Stimulated activated CD4-positive, alpha-beta T cell treated with anti-CD3 and anti-CD28 coated beads, Interleukin-2, amount 100 ng/mL, for 48 hours (primary cell): ENCODE data around the gene KISS1R.

ENCODE experiments used
- DNase-seq, 2 donors: peaks; one replicate each; pipeline ENCODE4 v3.0.0-alpha.2; 2020

KISS1R gene

DNA sequence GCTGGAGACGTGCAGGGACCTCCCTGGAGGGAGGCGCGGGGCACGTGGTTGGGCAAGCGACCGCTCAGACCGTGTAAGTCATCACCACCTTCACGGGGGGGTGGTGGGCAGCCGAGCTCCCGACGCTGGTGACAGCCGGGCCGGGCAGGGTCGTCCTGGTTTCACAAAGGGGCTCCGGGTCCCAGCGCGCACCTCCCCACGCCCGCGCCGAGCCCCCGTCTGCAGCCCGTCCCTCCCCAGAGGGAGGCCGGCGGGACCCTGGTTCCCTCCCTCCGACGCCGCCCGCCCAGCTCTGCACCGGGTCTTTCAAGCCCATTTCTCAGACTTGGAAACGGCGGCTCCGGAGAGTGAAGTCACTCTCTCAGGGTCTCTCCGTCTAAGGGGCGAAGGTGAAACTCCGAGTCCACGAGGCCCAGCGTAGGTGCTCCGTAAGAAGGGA, 8.0 kb downstream of the KISS1R start:
- DNase-seq, result no peak

DNA sequence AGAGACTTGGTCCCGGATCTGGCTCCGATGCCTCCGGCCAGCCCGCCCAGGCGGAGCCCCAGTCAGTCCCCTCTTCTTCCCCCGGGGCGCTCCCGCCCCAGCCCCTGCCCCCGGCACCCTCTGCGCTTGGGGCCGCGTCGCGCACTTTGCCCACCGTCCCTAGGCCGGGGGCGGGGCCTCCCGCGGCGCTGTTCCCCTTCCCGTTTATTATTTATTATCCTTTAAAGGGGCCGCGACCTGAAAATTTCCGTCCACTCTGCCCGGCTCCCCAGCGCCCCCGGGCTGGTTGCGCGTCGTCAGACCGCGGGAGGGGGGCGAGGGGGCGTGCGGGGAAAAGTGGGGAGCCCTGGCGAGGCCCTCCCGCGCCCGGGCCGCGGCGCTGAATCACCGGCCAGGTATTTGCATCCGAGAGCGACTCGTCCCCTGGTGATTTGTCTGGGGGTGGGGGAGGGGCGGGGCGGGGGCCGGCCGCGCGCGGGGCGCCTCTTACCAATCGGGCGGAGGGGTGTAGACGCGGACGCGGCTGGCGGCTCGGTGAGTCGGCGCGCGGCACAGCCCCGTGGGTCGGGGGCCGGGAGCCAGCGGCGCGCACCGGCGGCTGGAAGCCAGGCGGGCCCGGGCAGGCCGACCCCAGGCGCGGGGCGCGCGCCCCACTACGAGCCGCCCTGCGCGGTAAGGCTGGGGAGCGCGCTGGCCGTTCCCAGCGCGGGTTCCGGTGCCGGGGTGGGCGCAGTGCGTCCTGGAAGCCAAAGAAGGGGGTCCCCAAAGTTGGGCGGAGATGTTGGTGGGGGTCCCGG, 8.6 kb downstream of the KISS1R start, which contains the start of gene ARID3A:
Gene ARID3A (plus strand): TSS at position 510 of the 797 bp plus-strand sequence. CDS start 3,494 bp downstream, outside the sequence.
- peak; percentile 59 to 78 for DNase-seq

DNA sequence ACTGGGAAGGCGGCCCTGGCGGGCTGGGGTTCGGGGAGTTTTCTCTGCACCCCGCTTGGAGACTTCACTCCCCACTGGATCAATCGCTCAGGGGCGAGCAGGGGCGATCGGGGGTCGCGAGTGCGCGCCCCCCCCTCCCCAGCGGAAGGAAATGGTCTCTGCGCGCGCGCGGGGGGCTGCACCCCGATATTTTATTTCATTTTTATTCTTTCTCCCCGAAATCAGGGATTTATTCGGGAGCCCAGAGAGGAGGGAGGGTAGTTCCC, 9.1 kb downstream of the KISS1R start:
- DNase-seq, result no peak

- peak; percentile 49 for DNase-seq
These were observed 9.6 kb downstream of the KISS1R start for GRCh38 chr19:926589-927350.

DNA sequence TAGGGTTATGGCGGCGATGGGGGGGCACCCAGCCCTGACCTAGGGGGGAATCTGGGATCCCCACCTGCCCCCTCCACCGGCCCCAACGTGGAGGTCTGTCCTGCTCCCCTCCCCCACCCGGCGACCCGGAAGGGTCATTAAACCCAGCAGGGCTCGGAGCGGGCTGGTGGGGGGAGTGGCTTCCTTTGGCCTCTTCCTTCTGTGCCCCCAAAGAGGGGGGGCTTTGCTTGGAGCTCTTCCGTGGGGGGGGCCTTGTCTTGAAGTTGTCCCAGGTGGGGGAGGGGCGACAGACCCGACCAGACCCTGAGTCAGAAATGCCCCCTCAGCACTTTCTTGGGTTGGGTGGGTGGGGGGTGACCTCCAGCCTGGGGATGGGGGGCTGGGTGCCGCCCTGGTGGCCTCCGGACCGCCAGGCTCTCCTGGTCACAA, 10.2 kb downstream of the KISS1R start:
- DNase-seq, result no peak

- DNase-seq, result no peak
These were observed 10.8 kb downstream of the KISS1R start for GRCh38 chr19:927780-928401.

- DNase-seq, result no peak
These were observed 11.5 kb downstream of the KISS1R start for GRCh38 chr19:928471-929202.

DNA sequence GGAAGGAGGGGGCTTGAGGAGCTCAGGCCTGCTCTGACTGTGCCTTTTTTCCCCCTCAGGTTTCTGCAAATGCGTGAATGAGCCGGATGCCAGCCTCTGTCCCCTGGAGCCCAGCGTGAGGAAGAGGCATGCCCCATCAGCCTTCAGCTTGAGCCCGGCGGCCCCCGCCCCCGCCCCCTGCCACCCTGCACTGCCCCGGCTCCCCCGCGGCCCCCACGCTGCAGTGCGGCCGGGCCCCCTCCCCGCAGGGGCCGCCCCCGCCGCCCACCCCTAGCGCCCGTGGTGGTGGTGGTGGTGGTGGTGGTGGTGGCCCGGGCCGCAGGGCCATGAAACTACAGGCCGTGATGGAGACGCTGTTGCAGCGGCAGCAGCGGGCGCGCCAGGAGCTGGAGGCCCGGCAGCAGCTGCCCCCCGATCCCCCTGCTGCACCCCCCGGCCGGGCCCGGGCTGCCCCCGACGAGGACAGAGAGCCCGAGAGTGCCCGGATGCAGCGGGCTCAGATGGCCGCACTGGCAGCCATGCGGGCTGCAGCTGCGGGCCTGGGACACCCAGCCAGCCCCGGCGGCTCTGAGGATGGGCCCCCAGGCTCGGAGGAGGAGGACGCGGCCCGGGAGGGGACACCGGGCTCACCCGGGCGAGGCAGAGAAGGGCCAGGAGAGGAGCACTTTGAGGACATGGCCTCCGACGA, 12.2 kb downstream of the KISS1R start:
- no peak for DNase-seq

DNA sequence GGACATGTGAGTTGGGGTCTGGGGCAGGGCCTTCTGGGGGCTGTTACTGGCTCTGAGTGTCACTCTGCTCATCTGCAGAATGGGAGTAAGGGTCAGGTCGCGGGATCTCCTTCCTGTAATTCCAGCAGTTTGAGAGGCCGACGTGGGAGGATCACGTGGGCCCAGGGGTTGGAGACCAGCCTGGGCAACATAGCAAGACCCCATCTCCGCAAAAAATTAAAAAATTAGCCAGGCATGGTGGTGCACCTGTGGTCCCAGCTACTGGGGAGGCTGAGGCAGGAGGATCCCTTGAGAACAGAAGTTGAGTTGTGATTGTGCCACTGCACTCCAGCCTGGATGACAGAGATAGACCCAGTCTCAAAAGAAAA, 12.7 kb downstream of the KISS1R start:
- no peak for DNase-seq

- DNase-seq, result no peak
These were observed 14.9 kb downstream of the KISS1R start for GRCh38 chr19:931860-932647.

DNA sequence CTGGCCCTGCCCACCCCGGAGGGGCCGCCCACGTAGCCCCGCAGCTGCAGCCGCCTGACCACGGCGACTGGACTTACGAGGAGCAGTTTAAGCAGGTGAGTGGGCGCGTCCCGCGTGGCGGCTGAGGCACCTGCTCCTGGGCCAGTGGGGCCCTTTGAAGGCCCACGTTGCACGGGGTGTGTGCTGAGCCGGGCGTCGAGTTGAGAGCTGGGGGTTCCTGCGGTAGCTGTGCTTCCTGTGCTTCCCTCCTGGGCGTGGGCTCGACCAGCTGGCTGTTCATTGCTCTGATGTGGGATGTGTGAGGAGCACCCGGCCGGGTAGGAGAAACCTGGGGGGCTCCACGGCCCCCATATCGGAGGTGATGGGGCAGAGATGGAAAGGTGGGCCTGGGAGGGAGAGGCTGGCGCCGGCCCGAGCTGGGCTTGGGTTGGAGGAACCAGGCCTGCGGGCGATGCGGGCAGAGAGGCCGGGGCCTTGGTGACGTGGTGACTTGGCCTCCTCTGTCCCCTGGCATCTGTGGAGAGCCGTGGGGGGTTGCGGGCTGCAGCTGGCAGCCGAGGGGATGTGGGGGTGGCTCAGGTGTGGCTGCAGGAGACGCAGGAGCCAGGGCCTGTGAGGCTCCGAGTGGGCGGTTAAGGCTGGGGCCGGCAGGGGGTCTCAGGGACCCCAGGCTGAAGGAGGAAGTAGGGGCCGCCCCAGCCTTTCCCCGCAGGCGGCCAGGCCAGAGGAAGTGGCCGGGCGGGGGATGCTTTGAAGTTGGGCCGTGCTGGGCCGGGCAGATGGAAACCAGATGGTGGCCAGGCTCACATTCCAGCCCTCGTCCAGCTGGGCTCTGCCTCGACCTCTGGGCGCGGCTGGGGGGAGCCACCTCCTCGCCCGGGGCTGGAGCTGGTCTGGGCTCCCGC, 15.8 kb downstream of the KISS1R start:
- DNase-seq, result no peak

GRCh38 chr19:933553-933882, 16.4 kb downstream of the KISS1R start:
- no peak for DNase-seq

DNA sequence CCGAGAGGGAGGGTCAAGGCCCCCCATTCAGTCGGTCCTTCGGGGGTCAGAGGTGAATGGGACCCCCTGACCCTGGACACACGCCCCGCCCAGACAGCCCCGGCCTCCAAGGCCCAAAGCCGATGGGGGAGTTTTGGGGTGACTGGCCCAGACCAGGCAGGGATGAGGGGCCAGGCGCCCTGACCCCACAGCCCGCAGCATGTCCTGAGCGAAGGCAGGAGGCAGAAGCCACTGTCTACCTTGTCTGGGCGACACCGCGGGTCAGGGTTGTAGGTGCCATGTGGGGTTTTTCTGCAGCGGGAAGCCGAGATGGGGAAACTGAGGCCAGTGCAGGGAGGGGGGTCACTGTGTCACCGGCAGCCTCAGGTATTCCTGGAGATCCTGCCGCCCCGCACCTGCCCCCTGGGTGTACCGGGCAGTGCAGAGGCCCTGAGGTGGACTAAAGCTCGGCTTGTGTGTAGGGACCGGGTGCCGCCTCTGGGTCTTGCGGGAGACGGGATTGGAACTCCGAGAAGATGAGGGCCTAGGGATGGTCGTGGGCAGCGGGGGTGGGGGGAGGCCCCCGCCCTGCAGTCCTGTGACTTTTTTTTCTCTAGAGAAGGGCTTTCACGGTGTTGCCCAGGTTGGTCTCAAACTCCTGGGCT, 17.2 kb downstream of the KISS1R start:
- no peak for DNase-seq

- no peak for DNase-seq
These were observed 17.8 kb downstream of the KISS1R start for GRCh38 chr19:934865-935479.

DNA sequence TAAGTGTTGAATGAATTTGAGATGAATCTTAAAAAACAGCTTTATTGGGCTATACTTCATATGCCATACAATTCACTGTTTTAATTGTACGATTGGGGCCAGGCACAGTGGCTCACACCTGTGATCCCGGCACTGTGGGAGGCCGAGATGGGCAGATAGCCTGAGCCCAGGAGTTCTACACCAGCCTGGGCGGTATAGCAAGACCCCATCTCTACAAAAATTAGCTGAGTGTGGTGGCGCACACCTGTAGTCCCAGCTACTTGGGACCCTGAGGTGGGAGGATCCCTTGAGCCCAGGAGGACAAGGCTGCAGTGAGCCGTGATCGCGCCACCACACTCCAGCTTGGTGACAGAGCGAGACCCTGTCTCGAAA, 19.0 kb downstream of the KISS1R start:
- DNase-seq, result no peak

- no peak for DNase-seq
These were observed 20.1 kb downstream of the KISS1R start for GRCh38 chr19:937259-937694.

GRCh38 chr19:938233-938923, 21.2 kb downstream of the KISS1R start:
- no peak for DNase-seq

DNA sequence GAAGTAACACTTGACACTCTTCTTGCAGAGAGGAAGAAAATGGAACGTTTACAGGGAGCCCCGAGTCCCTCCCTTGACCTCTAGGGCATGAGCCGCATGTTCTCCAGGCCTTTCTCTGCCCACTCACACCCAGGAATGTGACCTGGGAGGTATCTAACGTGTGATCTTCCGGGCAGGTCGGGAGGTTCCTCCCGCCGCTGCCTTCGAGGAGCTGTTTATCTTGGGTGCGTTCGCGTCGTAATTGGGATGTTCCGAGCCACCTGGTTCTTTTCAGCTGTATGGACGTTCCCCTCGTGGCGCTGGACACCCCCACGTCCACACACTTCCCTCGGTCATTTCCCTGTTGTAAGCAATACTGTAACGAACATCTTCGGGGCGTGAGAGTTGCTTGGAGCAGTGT, 22.3 kb downstream of the KISS1R start:
- DNase-seq, result no peak

DNA sequence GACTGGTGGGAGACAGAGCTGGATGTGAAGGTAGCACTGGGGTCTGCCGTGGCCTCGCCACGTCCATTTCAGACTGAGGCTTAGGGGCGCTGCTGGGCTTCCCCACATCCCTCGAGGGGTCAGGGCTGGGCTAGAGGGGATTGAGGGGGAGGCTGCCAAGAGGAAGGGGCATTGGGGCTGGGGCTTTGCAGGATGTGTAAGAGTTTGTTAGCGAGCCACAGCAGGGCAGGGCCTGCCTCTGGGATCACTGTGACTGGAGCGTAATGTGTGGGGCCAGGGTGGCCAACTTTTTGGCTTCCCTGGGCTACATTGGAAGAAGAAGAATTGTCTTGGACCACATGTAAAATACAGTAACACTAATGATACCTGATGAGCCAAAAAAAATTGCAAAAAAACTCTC, 22.8 kb downstream of the KISS1R start:
- no peak for DNase-seq
